ENCODE results near the gene AFG1L.

Gene AFG1L

DNA sequence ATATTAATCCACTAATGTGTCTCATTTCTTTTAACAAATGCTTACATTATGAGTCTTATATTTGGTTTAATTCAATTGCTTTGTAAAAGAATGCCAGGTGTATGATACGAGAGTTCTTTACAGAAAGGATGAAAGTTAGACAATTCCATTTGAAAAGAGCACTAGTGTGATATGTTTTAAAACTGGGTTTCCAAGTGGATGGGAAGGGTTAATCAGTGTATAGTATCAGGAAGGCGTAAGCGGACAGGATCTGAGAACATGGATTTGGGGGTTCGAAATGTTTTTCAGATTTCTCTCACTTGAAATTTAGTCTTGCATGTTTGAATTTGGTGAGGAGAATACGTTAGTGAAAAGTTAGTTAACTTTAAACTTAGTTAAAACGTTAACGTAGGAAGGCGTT is 268.4 kb downstream of the AFG1L start:
- no peaks in the 10 kb centered on the region for H3K27me3 ChIP-seq (ENCODE audit: control insufficient read depth in 1 of 2, insufficient read depth in 2 of 2, low read length in 2 of 2)
- H3K9ac ChIP-seq (ENCODE audit: low read length in 2 of 2): peak overlapping the region; percentile 83 to 95
- H3K36me3 ChIP-seq (ENCODE audit: control insufficient read depth in 2 of 2, insufficient read depth in 2 of 2, low read length in 2 of 2): peaks cover 4% of the 10 kb centered on the region in 2 donors
- H3K27ac ChIP-seq (ENCODE audit: low read length): peak overlapping the region; percentile 99
- peaks cover 21% of the 10 kb centered on the region for H3K4me1 ChIP-seq (ENCODE audit: control insufficient read depth, insufficient read depth, low read length)
- H3K4me3 ChIP-seq (ENCODE audit: low read length in 2 of 2): peak overlapping the region; percentile 97 to 98
- H3K9me3 ChIP-seq (ENCODE audit: control insufficient read depth in 2 of 2, low read length in 2 of 2): no peaks in the 10 kb centered on the region

DNA sequence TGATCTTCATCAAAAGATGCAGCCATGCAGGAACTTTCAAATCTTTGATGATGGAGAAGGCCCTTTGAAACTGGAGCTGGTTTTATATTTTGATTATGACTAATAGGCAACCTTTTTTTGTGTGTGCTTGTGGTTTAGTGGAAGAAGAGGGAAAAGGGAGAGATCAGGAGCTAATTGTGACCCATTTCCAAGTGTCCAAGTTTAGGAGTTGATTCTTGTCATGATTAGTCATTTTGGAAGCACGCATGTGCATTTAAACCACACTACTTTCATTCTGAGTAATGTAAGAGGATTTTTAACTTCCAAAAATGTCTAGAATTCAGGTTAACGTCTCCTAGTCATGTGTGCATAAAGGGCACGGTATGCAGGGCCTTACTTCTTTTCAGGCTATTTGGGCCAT is 269.3 kb downstream of the AFG1L start:
- H3K9ac ChIP-seq (ENCODE audit: low read length in 2 of 2): peak overlapping the region in 1 of 2 donors; percentile 31
- H3K27ac ChIP-seq (ENCODE audit: low read length): no peak overlapping the region
- H3K27me3 ChIP-seq (ENCODE audit: control insufficient read depth in 1 of 2, insufficient read depth in 2 of 2, low read length in 2 of 2): no peaks in the 10 kb centered on the region
- peaks cover 4 to 7% of the 10 kb centered on the region in 2 donors for H3K36me3 ChIP-seq (ENCODE audit: control insufficient read depth in 2 of 2, insufficient read depth in 2 of 2, low read length in 2 of 2)
- no peaks in the 10 kb centered on the region for H3K9me3 ChIP-seq (ENCODE audit: control insufficient read depth in 2 of 2, low read length in 2 of 2)
- peak overlapping the region; percentile 23 to 26 for H3K4me3 ChIP-seq (ENCODE audit: low read length in 2 of 2)
- H3K4me1 ChIP-seq (ENCODE audit: control insufficient read depth, insufficient read depth, low read length): peaks cover 21% of the 10 kb centered on the region

DNA sequence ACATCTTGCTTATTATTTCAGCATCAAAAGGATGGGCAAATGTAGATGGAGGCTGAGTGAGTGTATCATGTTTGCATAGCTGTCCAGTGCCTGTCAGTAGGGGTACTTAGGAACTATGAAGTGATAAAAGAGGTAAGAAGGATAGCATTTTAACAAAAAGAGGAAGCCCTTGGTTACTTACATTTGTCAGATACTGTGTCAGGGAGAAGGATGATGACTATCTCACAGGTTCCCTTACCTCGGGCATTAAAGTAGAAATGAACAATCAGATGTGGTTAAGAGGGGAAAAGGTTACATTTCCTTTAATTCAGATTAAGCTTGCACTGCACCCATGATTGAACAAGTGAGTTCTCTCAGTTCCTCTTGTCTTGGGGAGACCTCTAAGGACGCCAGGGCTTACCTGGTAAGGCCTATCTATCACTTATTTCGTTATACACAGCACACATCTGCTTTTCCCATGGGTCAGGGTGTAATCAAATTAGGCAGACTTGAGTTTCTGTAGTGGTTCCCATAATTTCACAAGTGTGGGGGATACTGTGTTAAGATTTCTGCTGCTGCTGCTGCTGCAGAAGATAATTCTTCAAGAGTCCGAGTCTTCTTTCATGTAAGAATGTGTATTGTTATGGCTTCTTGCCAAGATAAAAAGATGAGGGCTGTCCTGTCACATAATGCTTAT is 270.4 kb downstream of the AFG1L start:
- Histone ChIP-seq H3K27me3 (ENCODE audit: control insufficient read depth in 1 of 2, insufficient read depth in 2 of 2, low read length in 2 of 2) (no peaks in the 10 kb centered on the region), H3K4me1 (ENCODE audit: control insufficient read depth, insufficient read depth, low read length) (peaks cover 24% of the 10 kb centered on the region), H3K27ac (ENCODE audit: low read length) (peak overlapping the region; percentile 4), H3K9me3 (ENCODE audit: control insufficient read depth in 2 of 2, low read length in 2 of 2) (no peaks in the 10 kb centered on the region), H3K9ac (ENCODE audit: low read length in 2 of 2) (peak overlapping the region in 1 of 2 donors; percentile 30), H3K4me3 (ENCODE audit: low read length in 2 of 2) (peak overlapping the region; percentile 30 to 41), H3K36me3 (ENCODE audit: control insufficient read depth in 2 of 2, insufficient read depth in 2 of 2, low read length in 2 of 2) (peaks cover 4 to 11% of the 10 kb centered on the region in 2 donors)

DNA sequence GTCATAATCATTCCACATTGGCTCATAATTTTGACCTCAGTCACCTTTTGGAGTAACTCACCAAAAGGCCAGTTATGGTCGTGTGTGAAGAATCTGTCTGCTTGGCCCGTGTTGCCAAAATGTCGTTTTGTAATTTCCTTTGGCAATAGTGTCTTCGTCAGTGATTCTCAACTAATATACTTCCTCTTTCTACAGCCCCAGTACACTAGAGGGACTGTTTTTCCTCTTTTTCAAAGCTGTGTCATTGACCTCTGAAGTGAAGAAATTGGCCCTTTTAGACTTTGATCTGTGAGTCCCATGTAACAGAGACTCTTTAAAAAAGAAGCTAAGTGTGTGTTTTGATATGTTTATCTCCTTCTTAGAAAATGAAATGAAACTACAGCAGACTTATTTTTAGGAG is 271.0 kb downstream of the AFG1L start:
- Histone ChIP-seq H3K36me3 (ENCODE audit: control insufficient read depth in 2 of 2, insufficient read depth in 2 of 2, low read length in 2 of 2) (peaks cover 7 to 14% of the 10 kb centered on the region in 2 donors), H3K9ac (ENCODE audit: low read length in 2 of 2) (peak overlapping the region in 1 of 2 donors; percentile 25), H3K4me1 (ENCODE audit: control insufficient read depth, insufficient read depth, low read length) (peaks cover 24% of the 10 kb centered on the region), H3K27me3 (ENCODE audit: control insufficient read depth in 1 of 2, insufficient read depth in 2 of 2, low read length in 2 of 2) (no peaks in the 10 kb centered on the region), H3K27ac (ENCODE audit: low read length) (peak overlapping the region; percentile 4), H3K4me3 (ENCODE audit: low read length in 2 of 2) (no peak overlapping the region), H3K9me3 (ENCODE audit: control insufficient read depth in 2 of 2, low read length in 2 of 2) (no peaks in the 10 kb centered on the region)

DNA sequence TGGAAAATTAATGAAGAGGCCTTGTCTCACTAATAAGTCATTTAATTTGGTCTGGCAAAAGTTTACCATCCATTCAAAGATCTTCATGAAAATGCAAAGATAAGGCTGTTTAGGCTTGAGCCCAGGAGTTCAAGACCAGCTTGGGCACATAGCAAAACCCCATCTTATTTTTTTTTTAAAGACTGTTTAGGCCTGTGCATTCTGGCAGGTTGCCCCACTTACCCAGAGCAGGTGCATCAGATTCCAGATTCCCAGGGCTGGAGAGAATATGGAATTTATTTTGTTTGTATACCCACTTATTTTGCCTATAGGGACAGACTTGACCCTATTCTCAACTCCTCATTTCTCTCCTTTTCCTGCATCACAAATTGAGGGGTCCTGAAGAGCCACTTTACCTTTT is 271.6 kb downstream of the AFG1L start:
- H3K27me3 ChIP-seq (ENCODE audit: control insufficient read depth in 1 of 2, insufficient read depth in 2 of 2, low read length in 2 of 2): no peaks in the 10 kb centered on the region
- H3K36me3 ChIP-seq (ENCODE audit: control insufficient read depth in 2 of 2, insufficient read depth in 2 of 2, low read length in 2 of 2): peaks cover 10 to 14% of the 10 kb centered on the region in 2 donors
- H3K9ac ChIP-seq (ENCODE audit: low read length in 2 of 2): peak overlapping the region in 1 of 2 donors; percentile 25
- H3K9me3 ChIP-seq (ENCODE audit: control insufficient read depth in 2 of 2, low read length in 2 of 2): no peaks in the 10 kb centered on the region
- no peak overlapping the region for H3K4me3 ChIP-seq (ENCODE audit: low read length in 2 of 2)
- H3K4me1 ChIP-seq (ENCODE audit: control insufficient read depth, insufficient read depth, low read length): peaks cover 24% of the 10 kb centered on the region
- no peak overlapping the region for H3K27ac ChIP-seq (ENCODE audit: low read length)

DNA sequence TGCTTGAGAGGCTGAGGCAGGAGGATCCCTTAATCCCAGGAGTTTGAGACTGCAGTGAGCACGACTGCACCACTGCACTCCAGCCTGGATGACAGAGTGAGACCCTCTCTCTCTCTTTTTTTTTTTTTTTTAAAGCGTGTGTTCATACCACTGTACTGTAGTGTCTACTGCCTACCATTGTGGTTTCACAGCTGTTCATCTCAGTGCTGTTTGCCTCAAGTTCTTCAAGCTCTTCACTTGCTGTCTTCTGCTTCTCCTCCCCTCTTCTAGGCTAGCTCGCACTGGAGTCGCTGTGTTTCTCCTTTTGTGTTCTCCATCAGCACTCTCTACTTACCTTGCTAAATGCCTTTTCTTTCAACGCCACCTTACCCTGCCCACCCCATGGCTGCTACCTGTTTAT is 273.2 kb downstream of the AFG1L start:
- H3K9me3 ChIP-seq (ENCODE audit: control insufficient read depth in 2 of 2, low read length in 2 of 2): no peaks in the 10 kb centered on the region
- no peak overlapping the region for H3K27ac ChIP-seq (ENCODE audit: low read length)
- H3K9ac ChIP-seq (ENCODE audit: low read length in 2 of 2): no peak overlapping the region
- no peak overlapping the region for H3K4me3 ChIP-seq (ENCODE audit: low read length in 2 of 2)
- H3K4me1 ChIP-seq (ENCODE audit: control insufficient read depth, insufficient read depth, low read length): peaks cover 17% of the 10 kb centered on the region
- H3K36me3 ChIP-seq (ENCODE audit: control insufficient read depth in 2 of 2, insufficient read depth in 2 of 2, low read length in 2 of 2): peaks cover 10 to 18% of the 10 kb centered on the region in 2 donors
- H3K27me3 ChIP-seq (ENCODE audit: control insufficient read depth in 1 of 2, insufficient read depth in 2 of 2, low read length in 2 of 2): no peaks in the 10 kb centered on the region

DNA sequence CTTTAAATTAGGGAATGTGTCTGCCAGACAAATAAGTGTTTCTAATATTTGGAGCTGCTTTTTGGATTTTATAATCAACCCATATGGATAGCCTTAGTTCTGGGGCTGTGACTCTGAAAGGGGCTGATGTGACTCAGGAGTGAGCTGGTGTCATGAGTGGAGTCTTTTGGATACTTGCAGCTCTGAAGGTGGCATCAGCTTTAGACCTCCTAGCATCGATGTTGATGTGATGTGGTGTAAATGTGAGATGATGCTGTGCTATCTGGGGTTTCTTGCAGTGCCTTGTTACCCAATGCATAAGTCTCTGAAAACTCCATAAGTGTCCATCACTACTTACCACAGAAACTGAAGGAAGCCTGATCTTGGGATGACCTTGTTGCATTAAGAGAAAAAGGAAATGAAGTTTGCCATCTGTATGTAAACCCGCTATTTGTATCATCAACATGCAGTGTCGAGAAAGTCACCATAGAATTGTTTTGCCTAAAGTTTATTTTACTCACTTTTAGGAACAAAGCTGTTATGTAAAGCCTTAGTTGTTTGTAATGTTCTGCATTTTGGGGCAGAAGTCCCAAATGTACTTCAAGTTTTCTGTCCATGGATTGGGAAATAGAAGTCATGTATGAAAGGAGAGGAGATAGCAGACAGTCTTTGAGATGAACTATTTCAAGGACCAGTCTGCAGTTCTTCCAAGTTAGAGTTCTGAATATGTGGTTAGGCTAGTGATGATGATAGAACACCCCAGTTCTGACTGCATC is 273.9 kb downstream of the AFG1L start:
- Histone ChIP-seq H3K9ac (ENCODE audit: low read length in 2 of 2) (no peak overlapping the region), H3K9me3 (ENCODE audit: control insufficient read depth in 2 of 2, low read length in 2 of 2) (no peaks in the 10 kb centered on the region), H3K4me1 (ENCODE audit: control insufficient read depth, insufficient read depth, low read length) (peaks cover 17% of the 10 kb centered on the region), H3K27ac (ENCODE audit: low read length) (no peak overlapping the region), H3K36me3 (ENCODE audit: control insufficient read depth in 2 of 2, insufficient read depth in 2 of 2, low read length in 2 of 2) (peaks cover 10 to 18% of the 10 kb centered on the region in 2 donors), H3K4me3 (ENCODE audit: low read length in 2 of 2) (no peak overlapping the region), H3K27me3 (ENCODE audit: control insufficient read depth in 1 of 2, insufficient read depth in 2 of 2, low read length in 2 of 2) (no peaks in the 10 kb centered on the region)

DNA sequence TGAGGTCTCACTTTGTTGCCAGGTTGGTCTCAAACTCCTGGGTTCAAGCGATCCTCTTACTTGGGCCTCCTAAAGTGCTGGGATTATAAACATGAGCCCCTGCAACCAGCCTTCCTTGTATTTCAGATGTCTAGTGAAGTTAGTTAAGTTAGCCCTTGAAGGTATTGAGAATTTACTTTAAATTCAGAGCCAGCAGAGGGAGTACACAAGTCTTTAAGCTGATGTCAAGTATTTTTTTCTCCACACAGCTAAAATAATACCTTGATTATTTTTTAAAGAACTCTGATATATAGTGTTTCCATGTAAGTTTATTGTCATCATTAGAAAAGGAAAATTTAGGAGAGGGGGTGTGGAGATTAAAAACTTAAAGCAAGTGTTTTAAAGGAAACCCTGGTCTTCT is 275.7 kb downstream of the AFG1L start:
- Histone ChIP-seq H3K4me1 (ENCODE audit: control insufficient read depth, insufficient read depth, low read length) (peaks cover 17% of the 10 kb centered on the region), H3K4me3 (ENCODE audit: low read length in 2 of 2) (no peak overlapping the region), H3K27me3 (ENCODE audit: control insufficient read depth in 1 of 2, insufficient read depth in 2 of 2, low read length in 2 of 2) (no peaks in the 10 kb centered on the region), H3K9me3 (ENCODE audit: control insufficient read depth in 2 of 2, low read length in 2 of 2) (no peaks in the 10 kb centered on the region), H3K27ac (ENCODE audit: low read length) (no peak overlapping the region), H3K36me3 (ENCODE audit: control insufficient read depth in 2 of 2, insufficient read depth in 2 of 2, low read length in 2 of 2) (peaks cover 10 to 18% of the 10 kb centered on the region in 2 donors), H3K9ac (ENCODE audit: low read length in 2 of 2) (no peak overlapping the region)

DNA sequence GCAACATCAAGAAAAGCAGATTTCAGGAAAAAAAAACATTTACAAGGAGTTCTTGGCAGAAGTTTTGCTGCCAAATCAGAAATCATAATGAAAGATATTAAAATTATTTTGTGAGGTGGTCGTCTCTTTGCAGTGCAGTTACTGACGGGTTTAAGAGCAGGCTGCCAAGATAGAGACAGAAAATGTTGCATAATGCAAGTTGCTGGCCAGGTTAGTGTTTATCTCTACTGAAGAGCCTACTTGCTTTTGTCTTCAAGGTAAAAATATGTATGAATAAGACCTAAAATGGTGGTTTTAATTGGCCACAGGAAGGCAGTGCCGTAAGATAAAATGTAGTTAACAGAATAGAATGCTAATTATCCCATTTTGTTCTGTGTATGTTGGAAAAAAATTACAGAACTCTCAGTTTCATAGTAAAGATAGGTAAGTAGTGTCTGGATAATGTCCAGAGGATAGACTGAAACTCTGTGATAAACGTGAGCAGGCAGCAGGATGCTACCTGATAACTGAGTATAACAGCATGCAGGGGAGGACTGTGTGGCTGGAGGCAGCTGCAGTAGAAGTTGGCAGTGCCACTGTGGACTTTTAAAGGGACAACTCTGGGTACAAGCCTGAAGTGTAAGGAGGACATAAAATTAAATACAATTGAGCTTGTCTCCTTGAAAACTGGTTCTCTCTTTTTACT is 279.7 kb downstream of the AFG1L start:
- Histone ChIP-seq H3K4me1 (ENCODE audit: control insufficient read depth, insufficient read depth, low read length) (peaks cover 33% of the 10 kb centered on the region), H3K27ac (ENCODE audit: low read length) (no peak overlapping the region), H3K9ac (ENCODE audit: low read length in 2 of 2) (no peak overlapping the region), H3K36me3 (ENCODE audit: control insufficient read depth in 2 of 2, insufficient read depth in 2 of 2, low read length in 2 of 2) (peaks cover 6 to 11% of the 10 kb centered on the region in 2 donors), H3K9me3 (ENCODE audit: control insufficient read depth in 2 of 2, low read length in 2 of 2) (no peaks in the 10 kb centered on the region), H3K4me3 (ENCODE audit: low read length in 2 of 2) (peak overlapping the region in 1 of 2 donors; percentile 35), H3K27me3 (ENCODE audit: control insufficient read depth in 1 of 2, insufficient read depth in 2 of 2, low read length in 2 of 2) (no peaks in the 10 kb centered on the region)

Data from stomach smooth muscle (tissue), 2 donors.